ENCODE data around the gene RIMKLB.

Gene RIMKLB

DNA sequence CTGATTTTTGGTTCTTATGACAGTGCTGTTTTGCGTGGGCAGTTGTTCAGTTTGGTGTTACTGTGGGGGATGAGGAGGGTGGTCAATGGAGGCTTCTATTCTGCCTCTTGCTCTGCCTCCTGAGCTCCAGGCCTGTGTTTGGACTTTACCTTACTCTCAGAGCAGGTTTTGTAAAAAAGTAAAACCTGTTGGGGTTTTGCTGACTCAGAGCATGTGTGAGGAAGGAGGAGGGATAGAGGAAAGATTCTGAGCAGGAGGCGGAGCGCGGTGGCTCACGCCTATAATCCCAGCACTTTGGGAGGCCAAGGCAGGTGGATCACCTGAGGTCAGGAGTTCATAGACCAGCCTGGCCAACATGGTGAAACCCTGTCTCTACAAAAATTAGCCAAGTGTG, 131.3 kb downstream of the RIMKLB start:
- H3K27me3 ChIP-seq, result no peaks in the 10 kb centered on the region
- TF ChIP-seq CTCF (IDR thresholded peaks at IDR 0.05; ENCODE audit: low read depth, low read length), result no peak
- no peaks in the 10 kb centered on the region for H3K36me3 ChIP-seq

DNA sequence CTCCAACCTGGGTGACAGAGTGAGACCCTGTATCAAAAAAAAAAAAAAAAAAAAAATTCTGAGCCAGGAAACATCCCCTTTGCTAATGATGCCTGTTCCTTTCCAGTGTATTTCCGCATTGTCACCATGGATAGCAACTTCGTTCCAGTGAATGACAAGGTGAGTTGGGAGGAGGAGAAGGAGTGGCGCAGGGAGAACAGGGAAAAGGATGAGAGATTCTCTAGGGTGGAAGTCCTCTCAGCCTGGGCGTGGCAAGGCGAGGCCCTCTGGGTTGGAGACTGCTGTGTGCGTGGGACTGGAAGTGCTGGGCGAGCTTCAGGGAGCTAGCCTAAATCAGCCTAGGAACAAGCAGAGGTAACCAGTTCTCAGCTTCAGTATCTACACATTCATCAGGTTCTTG, 131.8 kb downstream of the RIMKLB start:
- H3K9me3 ChIP-seq, result no peaks in the 10 kb centered on the region
- H3K4me3 ChIP-seq (ENCODE audit: low read depth, low read length), result no peak overlapping the region
- H3K27me3 ChIP-seq, result no peaks in the 10 kb centered on the region
- no peaks in the 10 kb centered on the region for H3K4me1 ChIP-seq
- no peak for TF ChIP-seq CTCF (IDR thresholded peaks at IDR 0.05; ENCODE audit: low read depth, low read length)
- no peak for DNase-seq
- no peaks in the 10 kb centered on the region for H3K36me3 ChIP-seq

More for the DNA sequence above, 131.3 kb downstream of the RIMKLB start:
- no peak overlapping the region for H3K4me3 ChIP-seq (ENCODE audit: low read depth, low read length)
- H3K4me1 ChIP-seq, result no peaks in the 10 kb centered on the region
- DNase-seq, result no peak
- H3K9me3 ChIP-seq, result no peaks in the 10 kb centered on the region

DNA sequence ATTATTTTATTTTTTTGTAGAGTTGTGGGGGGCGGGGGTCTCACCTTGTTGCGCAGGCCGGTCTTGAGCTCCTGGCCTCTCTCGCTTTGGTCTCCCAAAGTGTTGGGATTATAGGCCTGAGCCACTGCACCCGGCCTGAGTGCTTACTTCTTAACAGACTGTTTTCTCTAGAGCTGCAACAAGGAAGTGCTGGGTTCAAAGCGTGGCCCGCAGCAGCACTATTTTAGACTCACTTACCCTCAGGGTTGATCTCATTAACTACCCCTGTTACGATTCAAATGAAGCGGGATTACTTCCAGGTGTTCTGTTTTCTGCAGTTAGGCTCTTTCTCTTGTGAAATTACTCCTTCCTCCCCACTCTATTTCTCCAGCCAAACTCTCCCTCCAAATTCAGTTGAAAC, 133.3 kb downstream of the RIMKLB start:
- H3K27me3 ChIP-seq, result no peaks in the 10 kb centered on the region
- DNase-seq, result no peak
- H3K9me3 ChIP-seq, result no peaks in the 10 kb centered on the region
- H3K4me3 ChIP-seq (ENCODE audit: low read depth, low read length), result no peak overlapping the region
- H3K36me3 ChIP-seq, result no peaks in the 10 kb centered on the region
- no peaks in the 10 kb centered on the region for H3K4me1 ChIP-seq
- no peak for TF ChIP-seq CTCF (IDR thresholded peaks at IDR 0.05; ENCODE audit: low read depth, low read length)

- H3K4me1 ChIP-seq, result no peaks in the 10 kb centered on the region
- TF ChIP-seq CTCF (IDR thresholded peaks at IDR 0.05; ENCODE audit: low read depth, low read length), result no peak
- DNase-seq, result no peak
- H3K27me3 ChIP-seq, result no peaks in the 10 kb centered on the region
- H3K9me3 ChIP-seq, result no peaks in the 10 kb centered on the region
- no peaks in the 10 kb centered on the region for H3K36me3 ChIP-seq
- H3K4me3 ChIP-seq (ENCODE audit: low read depth, low read length), result no peak overlapping the region
Observed at GRCh38 chr12:8832500-8832899, 134.7 kb downstream of the RIMKLB start.
